ENCODE measurements around the gene IL20RA.

The IL20RA gene

GRCh38 chr6:137045222-137045789 is 541 bp upstream of the IL20RA start:
- no peak for DNase-seq

- peak; percentile 35 for DNase-seq
Measured at GRCh38 chr6:137043710-137044365, 927 bp downstream of the IL20RA start.

GRCh38 chr6:137040393-137040792 is 4.4 kb downstream of the IL20RA start:
- no peak for DNase-seq

GRCh38 chr6:137039010-137039409 is 5.8 kb downstream of the IL20RA start:
- no peak for DNase-seq

- no peak for DNase-seq
Measured at GRCh38 chr6:137036566-137037300, 8.0 kb downstream of the IL20RA start.

GRCh38 chr6:137033828-137034227 is 10.9 kb downstream of the IL20RA start:
- DNase-seq, result no peak

- DNase-seq, result no peak
Measured at GRCh38 chr6:137031122-137031521, 13.6 kb downstream of the IL20RA start.

- DNase-seq, result no peak
Measured at GRCh38 chr6:137028912-137029311, 15.9 kb downstream of the IL20RA start.

- no peak for DNase-seq
Measured at GRCh38 chr6:137025786-137026730, 18.7 kb downstream of the IL20RA start.

- DNase-seq, result no peak
Measured at GRCh38 chr6:137024237-137024990, 20.4 kb downstream of the IL20RA start.

GRCh38 chr6:137020776-137021175 is 24.0 kb downstream of the IL20RA start:
- no peak for DNase-seq

- DNase-seq, result no peak
Measured at GRCh38 chr6:137019476-137020272, 25.1 kb downstream of the IL20RA start.

- peak; percentile 65 for DNase-seq
Measured at GRCh38 chr6:137017081-137017480, 27.7 kb downstream of the IL20RA start.

GRCh38 chr6:137016356-137016755 is 28.4 kb downstream of the IL20RA start:
- DNase-seq, result peak; percentile 90

GRCh38 chr6:137015943-137016342 is 28.8 kb downstream of the IL20RA start:
- DNase-seq, result no peak

- DNase-seq, result peak; percentile 94
Measured at GRCh38 chr6:137013738-137014602, 30.8 kb downstream of the IL20RA start.

- peak; percentile 99 for DNase-seq
Measured at GRCh38 chr6:137013031-137013430, 31.7 kb downstream of the IL20RA start.

- no peak for DNase-seq
Measured at GRCh38 chr6:137011406-137011805, 33.4 kb downstream of the IL20RA start.

GRCh38 chr6:137010128-137010718 is 34.5 kb downstream of the IL20RA start:
- DNase-seq, result no peak

- DNase-seq, result no peak
Measured at GRCh38 chr6:137008204-137008603, 36.6 kb downstream of the IL20RA start.
